Activated T-helper 1 cell treated with anti-CD3 and anti-CD28 coated beads, Interleukin-12 subunit alpha, Interleukin-12 subunit beta, Interleukin-2, Interleukin-4 antibody, amounts not matched to agents 30 ng/mL and 10 ng/mL and 1 ng/mL, durations not matched to agents 14 hours and 24 hours and 36 hours (primary cell): ENCODE measurements around the gene GFOD1. TPM values are rescaled to one million over a fixed set of nuclear protein-coding genes. Genes with fewer than 3 reads are reported as not detected.
A peak's percentile ranks its signal among the peaks of the same experiment; 100 is the strongest.

Experiments used
- DNase-seq: peaks from one replicate; pipeline ENCODE4 v3.0.0; 2021; ENCODE audit warnings: low spot score
- H3K27ac Mint-ChIP-seq: one replicate; pipeline ENCODE4 v1.8.0; 2021; ENCODE audit warnings: mild to moderate bottlenecking, mixed read lengths
- H3K27me3 Mint-ChIP-seq: one replicate; pipeline ENCODE4 v1.8.0; 2022; ENCODE audit warnings: mild to moderate bottlenecking, moderate library complexity, mixed read lengths; ENCODE audit not compliant: insufficient read depth
- H3K36me3 Mint-ChIP-seq: one replicate; pipeline ENCODE4 v1.8.0; 2021; ENCODE audit warnings: low read depth, mixed read lengths
- H3K4me1 Mint-ChIP-seq: one replicate; pipeline ENCODE4 v1.8.0; 2021; ENCODE audit warnings: low read depth, mixed read lengths
- H3K4me3 Mint-ChIP-seq: one replicate; pipeline ENCODE4 v1.8.0; 2021; ENCODE audit warnings: mild to moderate bottlenecking, moderate library complexity, mixed read lengths
- H3K9me3 Mint-ChIP-seq: one replicate; pipeline ENCODE4 v1.8.0; 2021; ENCODE audit warnings: mixed read lengths
- intact Hi-C: fragments of 100-400 bp; cut with micrococcal nuclease; formaldehyde crosslinking; loops from one replicate; pipeline ENCODE4 v1.15.1; 2024
- total RNA-seq: library from RNA; stranded (reverse); gene quantifications from 2 replicates; pipeline ENCODE4 v1.2.3, GENCODE V29; 2022

GFOD1 gene
- total RNA-seq, 1 donor from 2014 or later = 13.6 TPM

GRCh38 chr6:13384506-13384905 is 102.9 kb downstream of the GFOD1 start:
- no peak overlapping the region for H3K27ac Mint-ChIP-seq

GRCh38 chr6:13383328-13384163 is 103.9 kb downstream of the GFOD1 start:
- H3K4me1 Mint-ChIP-seq = peaks cover 38% of the 10 kb centered on the region
- H3K9me3 Mint-ChIP-seq = peaks cover 2% of the 10 kb centered on the region
- no peaks in the 10 kb centered on the region for H3K27me3 Mint-ChIP-seq
- DNase-seq = peak; percentile 17
- intact Hi-C loops = loop anchor here (1.0 to 2.0 kb wide), 3 partner anchors 45 to 192 kb away; no protein-coding TSS in a partner anchor
- H3K4me3 Mint-ChIP-seq = no peak overlapping the region
- H3K36me3 Mint-ChIP-seq = peaks cover 5% of the 10 kb centered on the region
- peak overlapping the region; percentile 18 for H3K27ac Mint-ChIP-seq

More at GRCh38 chr6:13384506-13384905, 102.9 kb downstream of the GFOD1 start:
- Mint-ChIP-seq H3K27me3 (no peaks in the 10 kb centered on the region), H3K36me3 (peaks cover 9% of the 10 kb centered on the region), H3K4me3 (no peak overlapping the region), H3K4me1 (peaks cover 38% of the 10 kb centered on the region), H3K9me3 (peaks cover 7% of the 10 kb centered on the region)
- intact Hi-C loops = no loop called here
- no peak for DNase-seq

GRCh38 chr6:13380761-13381160 is 106.6 kb downstream of the GFOD1 start:
- Mint-ChIP-seq H3K9me3 (no peaks in the 10 kb centered on the region), H3K27me3 (no peaks in the 10 kb centered on the region), H3K36me3 (peaks cover 7% of the 10 kb centered on the region), H3K4me3 (no peak overlapping the region), H3K4me1 (peaks cover 47% of the 10 kb centered on the region), H3K27ac (no peak overlapping the region)
- DNase-seq = no peak
- intact Hi-C loops = no loop called here

- Mint-ChIP-seq H3K4me3 (no peak overlapping the region), H3K27me3 (no peaks in the 10 kb centered on the region)
- intact Hi-C loops = loop anchor here (5.0 kb wide), 1 partner anchor 42 kb away; no protein-coding TSS in a partner anchor
Observed at GRCh38 chr6:13378669-13379590, 108.5 kb downstream of the GFOD1 start.

GRCh38 chr6:13377054-13377758 is 110.2 kb downstream of the GFOD1 start:
- intact Hi-C loops = loop anchor here (5.0 kb wide), 1 partner anchor 40 kb away; no protein-coding TSS in a partner anchor
- Mint-ChIP-seq H3K27ac (no peak overlapping the region), H3K4me1 (peaks cover 53% of the 10 kb centered on the region), H3K36me3 (peaks cover 7% of the 10 kb centered on the region), H3K27me3 (no peaks in the 10 kb centered on the region), H3K4me3 (no peak overlapping the region), H3K9me3 (no peaks in the 10 kb centered on the region)
- no peak for DNase-seq

More at GRCh38 chr6:13378669-13379590, 108.5 kb downstream of the GFOD1 start:
- H3K27ac Mint-ChIP-seq = no peak overlapping the region
- no peak for DNase-seq
- H3K4me1 Mint-ChIP-seq = peaks cover 57% of the 10 kb centered on the region
- peaks cover 7% of the 10 kb centered on the region for H3K36me3 Mint-ChIP-seq
- H3K9me3 Mint-ChIP-seq = no peaks in the 10 kb centered on the region

GRCh38 chr6:13375360-13375878 is 112.0 kb downstream of the GFOD1 start:
- Mint-ChIP-seq H3K36me3 (peaks cover 7% of the 10 kb centered on the region), H3K4me3 (no peak overlapping the region), H3K9me3 (no peaks in the 10 kb centered on the region), H3K4me1 (peaks cover 39% of the 10 kb centered on the region), H3K27me3 (no peaks in the 10 kb centered on the region), H3K27ac (peak overlapping the region; percentile 23)
- DNase-seq = no peak
- intact Hi-C loops = loop anchor here (1.0 to 5.0 kb wide), 4 partner anchors 19 to 101 kb away; no protein-coding TSS in a partner anchor

GRCh38 chr6:13373919-13374318 is 113.5 kb downstream of the GFOD1 start:
- DNase-seq = no peak
- H3K36me3 Mint-ChIP-seq = peaks cover 6% of the 10 kb centered on the region
- H3K4me3 Mint-ChIP-seq = no peak overlapping the region
- no peak overlapping the region for H3K27ac Mint-ChIP-seq
- H3K9me3 Mint-ChIP-seq = no peaks in the 10 kb centered on the region
- H3K27me3 Mint-ChIP-seq = no peaks in the 10 kb centered on the region
- H3K4me1 Mint-ChIP-seq = peaks cover 33% of the 10 kb centered on the region
- intact Hi-C loops = no loop called here

GRCh38 chr6:13373488-13373886 is 113.9 kb downstream of the GFOD1 start:
- peaks cover 33% of the 10 kb centered on the region for H3K4me1 Mint-ChIP-seq
- H3K36me3 Mint-ChIP-seq = peaks cover 5% of the 10 kb centered on the region
- H3K9me3 Mint-ChIP-seq = no peaks in the 10 kb centered on the region
- no peaks in the 10 kb centered on the region for H3K27me3 Mint-ChIP-seq
- H3K27ac Mint-ChIP-seq = no peak overlapping the region
- DNase-seq = no peak
- intact Hi-C loops = no loop called here
- no peak overlapping the region for H3K4me3 Mint-ChIP-seq

- intact Hi-C loops = no loop called here
- Mint-ChIP-seq H3K9me3 (no peaks in the 10 kb centered on the region), H3K27ac (no peak overlapping the region), H3K4me3 (no peak overlapping the region), H3K4me1 (peaks cover 33% of the 10 kb centered on the region), H3K27me3 (no peaks in the 10 kb centered on the region), H3K36me3 (peaks cover 5% of the 10 kb centered on the region)
- no peak for DNase-seq
Observed at GRCh38 chr6:13372688-13373487, 114.5 kb downstream of the GFOD1 start.

GRCh38 chr6:13372076-13372475 is 115.3 kb downstream of the GFOD1 start:
- H3K4me1 Mint-ChIP-seq = peaks cover 33% of the 10 kb centered on the region
- H3K4me3 Mint-ChIP-seq = no peak overlapping the region
- no peaks in the 10 kb centered on the region for H3K27me3 Mint-ChIP-seq
- no peak overlapping the region for H3K27ac Mint-ChIP-seq
- no peak for DNase-seq
- no peaks in the 10 kb centered on the region for H3K9me3 Mint-ChIP-seq
- H3K36me3 Mint-ChIP-seq = peaks cover 2% of the 10 kb centered on the region
- intact Hi-C loops = no loop called here

GRCh38 chr6:13371421-13372072 is 115.9 kb downstream of the GFOD1 start:
- intact Hi-C loops = no loop called here
- Mint-ChIP-seq H3K4me3 (no peak overlapping the region), H3K27ac (no peak overlapping the region), H3K36me3 (peaks cover 2% of the 10 kb centered on the region), H3K9me3 (no peaks in the 10 kb centered on the region), H3K4me1 (peaks cover 31% of the 10 kb centered on the region), H3K27me3 (no peaks in the 10 kb centered on the region)
- no peak for DNase-seq
